GM23338 (cell line): ENCODE measurements around the gene MTHFD1. TPM values are rescaled to one million over a fixed set of nuclear protein-coding genes. Genes with fewer than 3 reads are reported as not detected.

Experiments used
- ATAC-seq: fragments of 200-7000 bp; cut with Tn5 transposase; 3 replicates; pipeline ENCODE4 v1.9.1; 2020
- DNase-seq: peaks from one replicate; pipeline ENCODE4 v3.0.0-alpha.2; 2015; ENCODE audit warnings: low spot score
- H2AFZ ChIP-seq: fragments of 200-600 bp; sonication (generic); 2 replicates; pipeline ENCODE4 v1.8.0; 2016; ENCODE audit warnings: antibody characterized with exemption, mild to moderate bottlenecking, moderate library complexity
- H3F3A ChIP-seq: fragments of 200-600 bp; sonication (generic); replicated peaks from 2 replicates; pipeline ENCODE4 v1.8.0; 2017; ENCODE audit warnings: antibody characterized with exemption, mixed run types, low read depth
- H3K27ac ChIP-seq: fragments of 200-600 bp; sonication (generic); 2 replicates; pipeline ENCODE4 v1.6.1; 2016; ENCODE audit warnings: low read depth
- H3K27me3 ChIP-seq: fragments of 200-600 bp; sonication (generic); 2 replicates; pipeline ENCODE4 v1.8.0; 2016; ENCODE audit warnings: mild to moderate bottlenecking, mixed run types, moderate library complexity; ENCODE audit not compliant: insufficient read depth
- H3K36me3 ChIP-seq: fragments of 200-600 bp; sonication (generic); 2 replicates; pipeline ENCODE4 v1.8.0; 2016; ENCODE audit warnings: mild to moderate bottlenecking; ENCODE audit not compliant: insufficient read depth
- H3K4me1 ChIP-seq: fragments of 200-600 bp; sonication (generic); 2 replicates; pipeline ENCODE4 v1.8.0; 2016; ENCODE audit warnings: mild to moderate bottlenecking, moderate library complexity; ENCODE audit not compliant: insufficient read depth
- H3K4me2 ChIP-seq: fragments of 200-600 bp; sonication (generic); 2 replicates; pipeline ENCODE4 v1.7.1; 2017; ENCODE audit warnings: mixed run types
- H3K4me3 ChIP-seq: fragments of 200-600 bp; sonication (generic); 2 replicates; pipeline ENCODE4 v1.6.1; 2016; ENCODE audit warnings: mixed run types
- H3K79me2 ChIP-seq: fragments of 200-600 bp; sonication (generic); replicated peaks from 2 replicates; pipeline ENCODE4 v1.8.0; 2017; ENCODE audit warnings: mild to moderate bottlenecking; ENCODE audit not compliant: insufficient read depth
- H3K9me2 ChIP-seq: fragments of 200-600 bp; sonication (generic); 2 replicates; pipeline ENCODE4 v1.8.0; 2017; ENCODE audit not compliant: insufficient read depth
- H4K20me1 ChIP-seq: fragments of 200-600 bp; sonication (generic); replicated peaks from 2 replicates; pipeline ENCODE4 v1.8.0; 2017; ENCODE audit warnings: mild to moderate bottlenecking; ENCODE audit not compliant: insufficient read depth
- H3K27ac Mint-ChIP-seq: 2 replicates; pipeline ENCODE4 v1.8.0; 2020; ENCODE audit warnings: inconsistent platforms, mild to moderate bottlenecking, moderate library complexity, mixed read lengths
- H3K27me3 Mint-ChIP-seq: 3 replicates; pipeline ENCODE4 v1.8.0; 2022; ENCODE audit warnings: low read depth, mild to moderate bottlenecking, moderate library complexity, mixed read lengths, inconsistent platforms; ENCODE audit not compliant: insufficient read depth, poor library complexity
- H3K36me3 Mint-ChIP-seq: 3 replicates; pipeline ENCODE4 v1.8.0; 2021; ENCODE audit warnings: low read depth, mild to moderate bottlenecking, inconsistent platforms, moderate library complexity, mixed read lengths
- H3K4me1 Mint-ChIP-seq: 3 replicates; pipeline ENCODE4 v1.8.0; 2020; ENCODE audit warnings: mild to moderate bottlenecking, inconsistent platforms, mixed read lengths
- H3K4me3 Mint-ChIP-seq: 3 replicates; pipeline ENCODE4 v1.8.0; 2021; ENCODE audit warnings: moderate library complexity, mild to moderate bottlenecking, inconsistent platforms, mixed read lengths
- H3K9me3 Mint-ChIP-seq: 3 replicates; pipeline ENCODE4 v1.8.0; 2020; ENCODE audit warnings: moderate library complexity, mild to moderate bottlenecking, inconsistent platforms, mixed read lengths
- CTCF ChIP-seq, 2 experiments: fragments of 200-600 bp in 1 of 2; sonication (generic) in 1 of 2; conservative IDR thresholded peaks; 2 replicates each; pipeline versions ENCODE4 v1.5.1 to v1.6.1; 2016 to 2017; ENCODE audit warnings: antibody characterized with exemption in 2 of 2, low read depth in 2 of 2, mild to moderate bottlenecking in 2 of 2, moderate library complexity in 1 of 2
- EZH2 ChIP-seq: fragments of 200-600 bp; sonication (generic); IDR thresholded peaks from one replicate; pipeline ENCODE4 v1.8.0; 2017; ENCODE audit warnings: antibody characterized with exemption, mild to moderate bottlenecking, low read depth; ENCODE audit not compliant: unreplicated experiment
- JUNB ChIP-seq: IDR thresholded peaks from one replicate; pipeline ENCODE4 v1.6.1; 2016; ENCODE audit warnings: antibody characterized with exemption; ENCODE audit not compliant: unreplicated experiment
- NANOG ChIP-seq: IDR thresholded peaks from 2 replicates; pipeline ENCODE4 v1.6.1; 2016; ENCODE audit warnings: antibody characterized with exemption, borderline replicate concordance
- POLR2AphosphoS5 ChIP-seq: IDR thresholded peaks from 2 replicates; pipeline ENCODE4 v1.6.1; 2016; ENCODE audit warnings: antibody characterized with exemption, low read depth
- REST ChIP-seq: IDR thresholded peaks from one replicate; pipeline ENCODE4 v1.6.1; 2018; ENCODE audit warnings: antibody characterized with exemption; ENCODE audit not compliant: unreplicated experiment
- ZNF114 ChIP-seq: fragments of 250-450 bp; sonication (Bioruptor Pico); IDR thresholded peaks from 2 replicates; pipeline ENCODE4 v1.5.0; 2020; ENCODE audit warnings: mild to moderate bottlenecking, moderate library complexity
- ZNF331 ChIP-seq: fragments of 250-450 bp; sonication (Bioruptor Pico); IDR thresholded peaks from 2 replicates; pipeline ENCODE4 v1.5.0; 2020; ENCODE audit warnings: low read depth, mild to moderate bottlenecking, moderate library complexity
- ZNF462 ChIP-seq: fragments of 250-450 bp; sonication (Bioruptor Pico); IDR thresholded peaks from 2 replicates; pipeline ENCODE4 v1.5.0; 2020; ENCODE audit warnings: mild to moderate bottlenecking, moderate library complexity
- polyA plus RNA-seq: library from polyadenylated mRNA; unstranded; fragments of >200 nt; fragmentation: Nextera tagmentation; extraction: Ambion mirVana; gene quantifications from 2 replicates; pipeline ENCODE4 v1.2.1, GENCODE V29; 2016
- total RNA-seq: library from RNA; depleted of rRNA; stranded (reverse); fragments of >200 nt; shearing (Covaris generic); gene quantifications from 2 replicates; pipeline ENCODE4 v1.2.3, GENCODE V29; 2014

MTHFD1 gene
- total and polyA plus RNA-seq, 2 experiments from 2014 or later = 219 to 237 TPM

GRCh38 chr14:64417055-64417770, 29.1 kb downstream of the MTHFD1 start (continued):
- TF ChIP-seq REST (no peak), CTCF (conservative IDR thresholded peaks at IDR 0.05; ENCODE audit: low read depth in 2 of 2) (no peak), NANOG (no peak), POLR2AphosphoS5 (no peak), ZNF331 (no peak), EZH2 (no peak), JUNB (no peak), ZNF114 (no peak)

GRCh38 chr14:64417771-64418125, 29.6 kb downstream of the MTHFD1 start:
- Histone ChIP-seq H3F3A (peaks cover 21% of the 10 kb centered on the region), H3K79me2 (peaks cover 3% of the 10 kb centered on the region; the same call in 1 of the 2 replicates), H2AFZ (no peak overlapping the region), H3K36me3 (peaks cover 71% of the 10 kb centered on the region), H3K9me2 (no peaks in the 10 kb centered on the region), H3K4me2 (no peak overlapping the region), H3K4me3 (no peak overlapping the region), H3K4me1 (no peaks in the 10 kb centered on the region), H3K27ac (no peak overlapping the region), H3K27me3 (no peaks in the 10 kb centered on the region), H4K20me1 (peaks cover 20% of the 10 kb centered on the region)
- DNase-seq (no peak), ATAC-seq (no peak)
- H3K27ac Mint-ChIP-seq = no peak overlapping the region
- no peaks in the 10 kb centered on the region for H3K4me1 Mint-ChIP-seq
- H3K36me3 Mint-ChIP-seq = peaks cover 96% of the 10 kb centered on the region
- no peak overlapping the region for H3K4me3 Mint-ChIP-seq
- no peaks in the 10 kb centered on the region for H3K9me3 Mint-ChIP-seq
- peaks cover 2% of the 10 kb centered on the region for H3K27me3 Mint-ChIP-seq
- TF ChIP-seq EZH2 (no peak), ZNF331 (no peak), CTCF (conservative IDR thresholded peaks at IDR 0.05; ENCODE audit: low read depth in 2 of 2) (no peak), ZNF114 (no peak), ZNF462 (CRISPR knock-in tag) (no peak)
